GM12878 (cell line): Measurements from ENCODE around the gene ARHGAP15. TPM values are rescaled to one million over a fixed set of nuclear protein-coding genes. Genes with fewer than 3 reads are reported as not detected.

Source experiments
- ATAC-seq: fragments of 200-7000 bp; cut with Tn5 transposase; 3 replicates; pipeline ENCODE4 v1.9.1; 2020; ENCODE audit warnings: mild to moderate bottlenecking, moderate library complexity
- BruUV-seq: library from RNA; stranded (reverse); fragments of 400-500 nt; replicated peaks from 2 replicates; lab custom pipeline; 2021; lab: Mats Ljungman, UMichigan
- CTCF ChIA-PET: fragments of 300-600 bp; sonication (Branson Sonifier 250); formaldehyde crosslinking; extraction: SDS; loops from one replicate; lab custom pipeline; 2021; ENCODE audit warnings: inconsistent platforms; lab: Yijun Ruan, JAX
- POLR2A ChIA-PET: fragments of 350-600 bp; formaldehyde crosslinking; extraction: SDS; loops from one replicate; lab custom pipeline; 2021; ENCODE audit warnings: inconsistent platforms; lab: Charles Lee
- RAD21 ChIA-PET: fragments of 300-600 bp; sonication (Branson Sonifier 250); formaldehyde crosslinking; loops from one replicate; lab custom pipeline; 2023; ENCODE audit warnings: antibody characterized with exemption; ENCODE audit not compliant: unreplicated experiment; lab: Charles Lee
- SMC1A ChIA-PET: fragments of 300-600 bp; sonication (Branson Sonifier 250); formaldehyde crosslinking; loops from one replicate; lab custom pipeline; 2023; ENCODE audit not compliant: unreplicated experiment, uncharacterized antibody; lab: Charles Lee
- DNase-seq: peaks from one replicate; pipeline ENCODE4 v3.0.0-alpha.2; 2011; ENCODE audit warnings: low read depth, low spot score
- FAIRE-seq: peaks from 3 replicates; lab custom pipeline; 2011; peaks lifted over from hg19 to GRCh38; lab: Jason Lieb, UNC
- H2AFZ ChIP-seq: 2 replicates; pipeline ENCODE4 v1.6.0; 2011; ENCODE audit warnings: low read depth, low read length, control low read depth; ENCODE audit not compliant: control insufficient read depth
- H3K27ac ChIP-seq: 2 replicates; pipeline ENCODE4 v1.5.1; 2011; ENCODE audit warnings: control low read depth; ENCODE audit not compliant: control insufficient read depth, insufficient read depth
- H3K27me3 ChIP-seq, 2 experiments: replicated peaks in 1 of 2; 2 replicates each; pipeline versions ENCODE4 v1.6.0 to v1.6.1; 2011; ENCODE audit warnings: low read length in 1 of 2; ENCODE audit not compliant: control insufficient read depth in 2 of 2, insufficient read depth in 2 of 2
- H3K36me3 ChIP-seq, 2 experiments: 2 replicates each; pipeline ENCODE4 v1.5.1; 2011; ENCODE audit warnings: low read length in 1 of 2; ENCODE audit not compliant: control insufficient read depth in 2 of 2, insufficient read depth in 2 of 2
- H3K4me1 ChIP-seq: 2 replicates; pipeline ENCODE4 v1.6.1; 2011; ENCODE audit warnings: mild to moderate bottlenecking, low read length, moderate library complexity, mixed read lengths; ENCODE audit not compliant: control insufficient read depth, insufficient read depth
- H3K4me2 ChIP-seq: 2 replicates; pipeline ENCODE4 v1.6.0; 2011; ENCODE audit warnings: control low read depth; ENCODE audit not compliant: control insufficient read depth, insufficient read depth
- H3K4me3 ChIP-seq: fragments of 200-600 bp; sonication (generic); 2 replicates; pipeline ENCODE4 v1.5.1; 2016
- H3K79me2 ChIP-seq: 2 replicates; pipeline ENCODE4 v1.6.0; 2011; ENCODE audit warnings: low read length; ENCODE audit not compliant: control insufficient read depth, insufficient read depth
- H3K9ac ChIP-seq: 2 replicates; pipeline ENCODE4 v1.8.0; 2011; ENCODE audit warnings: low read length, control low read depth, mixed read lengths; ENCODE audit not compliant: control insufficient read depth, insufficient read depth
- H3K9me3 ChIP-seq: replicated peaks from 3 replicates; pipeline ENCODE4 v1.5.1; 2011; ENCODE audit warnings: mild to moderate bottlenecking, low read length; ENCODE audit not compliant: control insufficient read depth, insufficient read depth
- H4K20me1 ChIP-seq: 2 replicates; pipeline ENCODE4 v1.6.0; 2011; ENCODE audit not compliant: control insufficient read depth, insufficient read depth
- RBBP5 ChIP-seq: fragments of 200-600 bp; sonication (generic); conservative IDR thresholded peaks from 2 replicates; pipeline ENCODE4 v1.6.1; 2016
- ZNF274 ChIP-seq: IDR thresholded peaks from one replicate; pipeline ENCODE4 v1.8.0; 2011; ENCODE audit not compliant: insufficient read length, insufficient read depth
- WGBS: methylation state at CpG from one replicate; pipeline ENCODE4 v1.1.6; 2016; ENCODE audit warnings: low lambda C conversion rate; ENCODE audit not compliant: insufficient replicate concordance, insufficient coverage; ENCODE audit errors: missing lambda C conversion rate; 5-methylcytosine and 5-hydroxymethylcytosine counted together
- in situ Hi-C: fragments of 300-500 bp; cut with MboI; formaldehyde crosslinking; loops from 9 replicates; pipeline ENCODE4 v1.14.3; 2018; ENCODE audit warnings: mixed read lengths
- intact Hi-C: fragments of 100-400 bp; cut with micrococcal nuclease; formaldehyde crosslinking; loops from one replicate; pipeline ENCODE4 v1.14.2; 2022; ENCODE audit not compliant: unreplicated experiment
- polyA plus RNA-seq, 11 experiments: library from polyadenylated mRNA; depleted of rRNA in 4 of 11; unstranded in 6 of 11; stranded (reverse) in 5 of 11; fragments of >200 nt; fragmentation: Nextera tagmentation in 4 of 11; fragmentation: Illumina TruSeq in 1 of 11; extraction: Ambion mirVana in 4 of 11; extraction: Trizol in 1 of 11; gene quantifications; 1 replicate in 1 of 11; 2 replicates in 10 of 11; pipeline versions ENCODE4 v1.2.1 to v1.2.3, GENCODE V29; 2011 to 2016; ENCODE audit warnings: inconsistent platforms in 2 of 11, missing spikeins in 2 of 11, low read depth in 1 of 11
- total RNA-seq, 4 experiments: library from RNA; depleted of rRNA in 3 of 4; stranded (reverse); fragments of >200 nt in 3 of 4; fragmentation: Illumina TruSeq in 1 of 4; extraction: Trizol in 1 of 4; gene quantifications; 2 replicates each; pipeline versions ENCODE4 v1.2.1 to v1.2.3, GENCODE V29; 2013 to 2021

Gene ARHGAP15
- total and polyA plus RNA-seq, 10 of the 15 experiments (the other 5 are each of a cell fraction or from before 2014, with no cell fraction given), result 38.0 to 92.6 (median 66.7) TPM

DNA sequence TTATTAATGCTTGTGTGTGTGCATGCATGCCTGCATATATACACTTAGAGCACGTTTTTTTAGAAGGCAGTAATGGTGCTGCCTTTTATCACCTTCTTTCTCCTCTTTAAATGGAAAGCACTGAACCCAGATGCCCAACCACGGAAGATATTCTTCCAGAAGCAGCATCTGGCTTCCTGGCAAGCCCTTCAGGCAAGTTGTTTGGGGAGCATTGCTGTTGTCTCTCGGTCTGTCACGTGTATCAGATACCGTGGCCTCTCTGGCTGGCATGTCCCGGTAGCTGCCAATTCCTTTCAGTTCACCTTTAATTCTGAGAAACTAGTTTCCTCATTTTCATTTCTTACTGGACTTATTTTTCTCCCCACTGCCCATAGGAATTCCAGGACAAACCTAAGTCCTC is 587.8 kb downstream of the ARHGAP15 start:
- WGBS, result 84% methylated on average over 6 of the region's 6 CpGs
- POLR2A ChIA-PET, result no interaction called here
- BruUV-seq, result no TSS peak
- H3K4me3 ChIP-seq, result no peak overlapping the region
- H3K27me3 ChIP-seq, result no peaks in the 10 kb centered on the region
- SMC1A ChIA-PET, result no interaction called here
- H3K79me2 ChIP-seq, result no peaks in the 10 kb centered on the region
- H3K9me3 ChIP-seq, result no peaks in the 10 kb centered on the region; the same call in 2 of the 3 replicates
- intact Hi-C loops, result no loop called here
- DNase-seq (no peak), ATAC-seq (no peak), FAIRE-seq (no peak)
- no peak overlapping the region for H3K9ac ChIP-seq
- H3K36me3 ChIP-seq, result no peaks in the 10 kb centered on the region; a peak in 1 of 4 replicates
- RAD21 ChIA-PET, result no interaction called here
- no peak overlapping the region for H3K4me2 ChIP-seq
- CTCF ChIA-PET, result no interaction called here
- TF ChIP-seq RBBP5, result no peak
- in situ Hi-C loops, result no loop called here
- no peak overlapping the region for H2AFZ ChIP-seq
- no peaks in the 10 kb centered on the region for H4K20me1 ChIP-seq
- no peaks in the 10 kb centered on the region for H3K4me1 ChIP-seq
- H3K27ac ChIP-seq, result no peak overlapping the region

DNA sequence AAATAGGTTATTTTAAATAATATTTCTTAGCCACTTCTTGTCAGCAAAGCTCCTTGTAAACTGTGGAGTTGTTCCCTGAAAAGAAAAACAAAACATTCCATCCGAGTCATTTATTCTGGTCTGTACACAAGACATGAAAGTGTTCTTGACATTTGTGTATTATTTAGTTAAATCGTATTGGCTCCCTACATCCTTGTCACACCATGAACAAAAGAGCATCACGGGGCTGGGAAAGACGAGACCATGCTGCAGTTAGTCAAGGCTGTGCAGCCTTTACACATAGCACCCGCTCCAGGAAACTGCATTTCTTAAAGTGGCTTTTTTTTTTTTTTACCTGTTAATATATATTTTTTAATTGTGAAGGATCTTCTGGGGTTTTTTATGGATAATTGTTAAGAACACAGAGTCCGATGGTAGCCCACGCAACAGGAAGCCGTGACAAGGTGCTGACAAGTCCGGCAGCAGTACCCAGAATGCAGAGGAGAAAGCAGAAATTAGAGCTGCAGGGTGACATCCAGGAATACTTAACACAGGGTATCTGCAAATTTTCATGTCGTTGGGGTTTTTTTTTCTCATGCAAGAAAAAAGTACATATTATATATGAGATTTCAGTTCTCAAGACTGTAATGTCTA is 588.4 kb downstream of the ARHGAP15 start:
- no peak overlapping the region for H3K9ac ChIP-seq
- H3K27ac ChIP-seq, result no peak overlapping the region
- H3K27me3 ChIP-seq, result no peaks in the 10 kb centered on the region
- H2AFZ ChIP-seq, result no peak overlapping the region
- 91% methylated on average over 10 of the region's 10 CpGs for WGBS
- no peak overlapping the region for H3K4me3 ChIP-seq
- no peak for FAIRE-seq
- no peaks in the 10 kb centered on the region; the same call in 2 of the 3 replicates for H3K9me3 ChIP-seq
- no peaks in the 10 kb centered on the region for H4K20me1 ChIP-seq
- H3K79me2 ChIP-seq, result no peaks in the 10 kb centered on the region
- RAD21 ChIA-PET, result no interaction called here
- TF ChIP-seq ZNF274, result no peak
- TF ChIP-seq, all 136 proteins: peak for 0
- Histone ChIP-seq H3K4me1 (no peaks in the 10 kb centered on the region), H3K4me2 (no peak overlapping the region), H3K36me3 (no peaks in the 10 kb centered on the region; a peak in 1 of 4 replicates)
- DNase-seq (no peak), ATAC-seq (no peak)
- ChIA-PET POLR2A (no interaction called here), CTCF (interaction anchor here (0.8 kb wide), 1 partner anchor 11 kb away, joined by 3 read pairs; no protein-coding TSS in a partner anchor), SMC1A (interaction anchor here (0.7 kb wide), 1 partner anchor 1034 kb away, joined by 3 read pairs; no protein-coding TSS in a partner anchor)
- intact Hi-C loops (no loop called here), in situ Hi-C loops (no loop called here)
- BruUV-seq, result no TSS peak
